Tibial artery (tissue), 4 donors: ENCODE measurements around the gene C1orf216.

Experiments
- DNase-seq, 2 donors: peaks; one replicate each; pipeline ENCODE4 v3.0.0-alpha.2; 2019
- H3K27ac ChIP-seq, 2 donors: fragments of 200-600 bp; sonication (generic) in 1 of 2; 1 replicate in 1 of 2; 2 replicates in 1 of 2; pipeline ENCODE4 v1.5.1; 2018 to 2019; ENCODE audit warnings: mild to moderate bottlenecking in 1 of 2
- H3K27me3 ChIP-seq, 2 donors: fragments of 200-600 bp; sonication (generic) in 1 of 2; one replicate each; pipeline versions ENCODE4 v1.5.1 to v1.6.0; 2016 to 2019
- H3K36me3 ChIP-seq, 3 donors: fragments of 200-600 bp; sonication (generic) in 2 of 3; one replicate each; pipeline ENCODE4 v1.5.1; 2016 to 2019; ENCODE audit warnings: mild to moderate bottlenecking in 2 of 3
- H3K4me1 ChIP-seq, 4 donors: fragments of 200-600 bp; sonication (generic) in 2 of 4; 1 replicate in 3 of 4; 2 replicates in 1 of 4; pipeline ENCODE4 v1.5.1; 2016 to 2019
- H3K4me3 ChIP-seq, 2 donors: fragments of 200-600 bp; sonication (generic) in 1 of 2; 1 replicate in 1 of 2; 2 replicates in 1 of 2; pipeline ENCODE4 v1.5.1; 2018 to 2019; ENCODE audit warnings: mild to moderate bottlenecking in 2 of 2
- H3K9me3 ChIP-seq, 3 donors: fragments of 200-600 bp; sonication (generic) in 1 of 3; one replicate each; pipeline ENCODE4 v1.5.1; 2016 to 2019
- intact Hi-C: fragments of 100-400 bp; cut with DNase I; formaldehyde crosslinking; loops from one replicate; pipeline ENCODE4 v1.15.0; 2023; ENCODE audit warnings: low total_unique reads
- TF ChIP-seq, protein P1 (sequence below), 2 experiments: fragments of 200-600 bp in 1 of 2; fragments of 450-650 bp in 1 of 2; IDR thresholded peaks; one replicate each; pipeline ENCODE4 v1.5.1; 2017 to 2019; ENCODE audit warnings: antibody characterized with exemption in 2 of 2, mild to moderate bottlenecking in 1 of 2, moderate library complexity in 1 of 2

C1orf216 gene

GRCh38 chr1:35680271-35680670, 38.4 kb downstream of the C1orf216 start:
- Histone ChIP-seq H3K36me3 (no peaks in the 10 kb centered on the region), H3K4me1 (no peaks in the 10 kb centered on the region), H3K4me3 (no peak overlapping the region), H3K27ac (no peak overlapping the region), H3K9me3 (no peaks in the 10 kb centered on the region), H3K27me3 (peaks cover 0 to 10% of the 10 kb centered on the region in 2 donors)
- DNase-seq, result no peak
- intact Hi-C loops, result no loop called here
- TF ChIP-seq, protein P1, sequence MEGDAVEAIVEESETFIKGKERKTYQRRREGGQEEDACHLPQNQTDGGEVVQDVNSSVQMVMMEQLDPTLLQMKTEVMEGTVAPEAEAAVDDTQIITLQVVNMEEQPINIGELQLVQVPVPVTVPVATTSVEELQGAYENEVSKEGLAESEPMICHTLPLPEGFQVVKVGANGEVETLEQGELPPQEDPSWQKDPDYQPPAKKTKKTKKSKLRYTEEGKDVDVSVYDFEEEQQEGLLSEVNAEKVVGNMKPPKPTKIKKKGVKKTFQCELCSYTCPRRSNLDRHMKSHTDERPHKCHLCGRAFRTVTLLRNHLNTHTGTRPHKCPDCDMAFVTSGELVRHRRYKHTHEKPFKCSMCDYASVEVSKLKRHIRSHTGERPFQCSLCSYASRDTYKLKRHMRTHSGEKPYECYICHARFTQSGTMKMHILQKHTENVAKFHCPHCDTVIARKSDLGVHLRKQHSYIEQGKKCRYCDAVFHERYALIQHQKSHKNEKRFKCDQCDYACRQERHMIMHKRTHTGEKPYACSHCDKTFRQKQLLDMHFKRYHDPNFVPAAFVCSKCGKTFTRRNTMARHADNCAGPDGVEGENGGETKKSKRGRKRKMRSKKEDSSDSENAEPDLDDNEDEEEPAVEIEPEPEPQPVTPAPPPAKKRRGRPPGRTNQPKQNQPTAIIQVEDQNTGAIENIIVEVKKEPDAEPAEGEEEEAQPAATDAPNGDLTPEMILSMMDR (IDR thresholded peaks at IDR 0.05), result no peak

DNA sequence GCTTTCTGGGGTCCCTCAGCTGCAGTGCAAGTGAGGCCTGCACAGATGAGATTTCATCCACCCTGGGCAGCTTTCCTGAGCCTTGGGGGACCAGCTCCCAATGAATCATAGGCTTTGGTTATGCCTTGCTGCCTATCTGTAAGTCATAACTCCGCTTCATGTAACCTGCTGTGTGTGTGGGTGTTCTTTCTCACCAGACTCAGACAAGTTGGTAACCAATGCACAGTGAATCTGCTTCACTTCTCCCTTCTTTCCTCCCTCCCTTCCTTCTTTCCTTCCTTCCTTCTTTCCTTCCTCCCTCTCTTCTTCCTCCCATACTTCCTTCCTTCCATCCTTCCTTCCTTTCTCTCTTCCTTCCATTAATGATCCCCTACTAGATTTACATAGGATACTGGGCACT, 42.9 kb downstream of the C1orf216 start:
- no peaks in the 10 kb centered on the region for H3K4me1 ChIP-seq
- peak in 1 of 2 donors; percentile 5 for DNase-seq
- H3K9me3 ChIP-seq, result no peaks in the 10 kb centered on the region
- H3K4me3 ChIP-seq, result no peak overlapping the region
- H3K36me3 ChIP-seq, result no peaks in the 10 kb centered on the region
- no peak overlapping the region for H3K27ac ChIP-seq
- peaks cover 0 to 29% of the 10 kb centered on the region in 2 donors for H3K27me3 ChIP-seq
- intact Hi-C loops, result no loop called here
- TF ChIP-seq, protein P1 (IDR thresholded peaks at IDR 0.05), result no peak

GRCh38 chr1:35674111-35674510, 44.6 kb downstream of the C1orf216 start:
- intact Hi-C loops, result no loop called here
- no peak overlapping the region for H3K4me3 ChIP-seq
- no peaks in the 10 kb centered on the region for H3K4me1 ChIP-seq
- TF ChIP-seq, protein P1 (IDR thresholded peaks at IDR 0.05), result no peak
- peaks cover 0 to 24% of the 10 kb centered on the region in 2 donors for H3K27me3 ChIP-seq
- no peaks in the 10 kb centered on the region for H3K36me3 ChIP-seq
- H3K9me3 ChIP-seq, result no peaks in the 10 kb centered on the region
- peak in 1 of 2 donors; percentile 2 for DNase-seq
- H3K27ac ChIP-seq, result no peak overlapping the region

GRCh38 chr1:35672116-35672515, 46.6 kb downstream of the C1orf216 start:
- intact Hi-C loops, result no loop called here
- Histone ChIP-seq H3K36me3 (no peaks in the 10 kb centered on the region), H3K27ac (no peak overlapping the region), H3K9me3 (no peaks in the 10 kb centered on the region), H3K4me3 (no peak overlapping the region), H3K4me1 (no peaks in the 10 kb centered on the region), H3K27me3 (peaks cover 0 to 24% of the 10 kb centered on the region in 2 donors)
- TF ChIP-seq, protein P1 (IDR thresholded peaks at IDR 0.05), result no peak
- peak in 1 of 2 donors; percentile 27 for DNase-seq

GRCh38 chr1:35668506-35668905, 50.2 kb downstream of the C1orf216 start:
- intact Hi-C loops, result no loop called here
- H3K27ac ChIP-seq, result no peak overlapping the region
- no peaks in the 10 kb centered on the region for H3K36me3 ChIP-seq
- no peaks in the 10 kb centered on the region for H3K9me3 ChIP-seq
- TF ChIP-seq, protein P1 (IDR thresholded peaks at IDR 0.05), result no peak
- peaks cover 0 to 37% of the 10 kb centered on the region in 2 donors for H3K27me3 ChIP-seq
- no peak overlapping the region for H3K4me3 ChIP-seq
- no peak for DNase-seq
- H3K4me1 ChIP-seq, result no peaks in the 10 kb centered on the region

DNA sequence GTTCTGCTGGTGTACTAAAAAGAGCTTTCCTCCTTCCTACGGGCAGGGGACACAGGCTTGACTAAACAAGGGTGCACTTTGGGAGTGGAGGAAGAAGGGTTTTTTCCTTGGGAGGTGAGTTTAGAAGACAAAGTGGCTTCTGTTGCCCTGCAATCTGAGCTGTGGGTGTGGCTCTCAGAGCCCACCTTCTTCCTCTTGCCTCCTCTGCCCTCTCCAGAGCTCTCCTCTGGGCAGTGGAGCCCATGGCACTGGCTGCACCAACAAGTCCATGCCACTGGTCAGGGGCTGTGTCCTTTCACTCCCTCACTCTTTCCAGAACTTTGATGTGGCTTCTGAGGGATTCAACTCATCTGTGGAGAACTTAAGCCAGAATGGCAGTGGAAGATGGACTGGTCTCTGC, 51.8 kb downstream of the C1orf216 start:
- intact Hi-C loops, result no loop called here
- peak in 1 of 2 donors; percentile 5 for DNase-seq
- Histone ChIP-seq H3K27me3 (peaks cover 0 to 27% of the 10 kb centered on the region in 2 donors), H3K36me3 (no peaks in the 10 kb centered on the region), H3K4me1 (no peaks in the 10 kb centered on the region), H3K27ac (no peak overlapping the region), H3K4me3 (no peak overlapping the region), H3K9me3 (no peaks in the 10 kb centered on the region)
- TF ChIP-seq, protein P1 (IDR thresholded peaks at IDR 0.05), result no peak
